ENCODE measurements around the gene LECT2.

The LECT2 gene

DNA sequence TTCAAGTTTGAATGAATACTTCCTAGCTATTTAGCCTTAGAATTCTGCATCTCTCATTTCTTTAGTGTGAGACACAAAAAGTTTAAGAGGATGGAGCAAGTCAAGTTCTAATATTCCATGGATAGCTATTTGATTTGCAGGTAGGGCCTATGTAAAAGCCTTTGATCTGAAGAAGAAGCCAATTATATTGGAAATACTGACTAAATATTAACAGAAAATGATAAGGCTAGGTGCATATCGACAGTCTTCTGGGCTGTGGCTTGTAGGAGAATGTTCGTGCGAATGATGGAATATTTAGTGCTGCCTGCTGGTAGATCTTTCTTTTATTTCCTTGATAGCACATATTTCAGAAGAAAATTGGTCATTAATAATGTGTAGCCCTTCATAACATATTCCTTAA is at the start of gene LECT2:
LECT2 (minus strand) TSS at position 85 of the 400 bp plus-strand sequence. CDS start 150 bp downstream, outside the sequence.
- ChIA-PET CTCF (no interaction called here), POLR2A (no interaction called here)
- TF ChIP-seq CTCF (IDR thresholded peaks at IDR 0.05; ENCODE audit: control extremely low read depth, extremely low read depth, low read depth, missing control alignments) = no peak
- no peak for DNase-seq (ENCODE audit: extremely low spot score)

- DNase-seq (ENCODE audit: extremely low spot score) = no peak
- ChIA-PET POLR2A (no interaction called here), CTCF (no interaction called here)
- no peak for TF ChIP-seq CTCF (IDR thresholded peaks at IDR 0.05; ENCODE audit: control extremely low read depth, extremely low read depth, low read depth, missing control alignments)
Observed at GRCh38 chr5:136004436-136004835, 49.7 kb upstream of the LECT2 start.

DNA sequence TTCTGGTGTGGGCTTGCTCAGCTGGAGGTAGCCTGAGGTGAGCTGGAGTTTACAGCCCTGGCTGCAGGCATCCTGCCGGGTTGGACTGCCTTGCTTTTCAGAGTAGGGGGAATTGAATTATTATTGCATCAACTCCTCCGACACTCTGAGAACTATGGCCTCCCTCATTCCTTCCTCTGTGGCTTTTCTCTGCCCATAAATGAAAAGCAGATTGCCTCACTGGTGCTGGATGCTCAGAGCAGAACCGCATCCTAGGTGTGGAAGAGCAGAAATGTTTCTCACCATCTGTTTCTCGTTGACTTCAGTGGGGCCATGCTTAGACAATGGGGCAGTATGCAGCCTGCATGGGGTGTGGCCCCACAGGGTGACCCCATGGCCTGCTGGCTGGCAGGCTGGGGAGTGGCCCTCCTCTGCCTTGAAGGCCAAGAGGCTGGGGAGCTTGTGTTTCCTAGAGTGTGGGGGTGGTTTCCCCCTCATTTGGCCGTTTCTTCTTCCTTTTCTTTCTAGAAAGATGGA is 46.7 kb upstream of the LECT2 start:
- ChIA-PET POLR2A (no interaction called here), CTCF (interaction anchor here (1.1 kb wide), 1 partner anchor 26 kb away, joined by 3 read pairs; no protein-coding TSS in a partner anchor)
- DNase-seq (ENCODE audit: extremely low spot score) = no peak
- TF ChIP-seq CTCF (IDR thresholded peaks at IDR 0.05; ENCODE audit: control extremely low read depth, extremely low read depth, low read depth, missing control alignments) = no peak

- TF ChIP-seq CTCF (IDR thresholded peaks at IDR 0.05; ENCODE audit: control extremely low read depth, extremely low read depth, low read depth, missing control alignments) = no peak
- CTCF ChIA-PET = interaction anchor here (1.1 kb wide), 1 partner anchor 26 kb away, joined by 3 read pairs; no protein-coding TSS in a partner anchor
- POLR2A ChIA-PET = no interaction called here
- DNase-seq (ENCODE audit: extremely low spot score) = no peak
Observed at GRCh38 chr5:136000932-136001331, 46.1 kb upstream of the LECT2 start.

- CTCF ChIA-PET = no interaction called here
- no peak for DNase-seq (ENCODE audit: extremely low spot score)
- no peak for TF ChIP-seq CTCF (IDR thresholded peaks at IDR 0.05; ENCODE audit: control extremely low read depth, extremely low read depth, low read depth, missing control alignments)
- POLR2A ChIA-PET = no interaction called here
Observed at GRCh38 chr5:136000147-136000546, 45.4 kb upstream of the LECT2 start.

- ChIA-PET CTCF (interaction anchor here (0.6 kb wide), 1 partner anchor 12 kb away, joined by 3 read pairs; no protein-coding TSS in a partner anchor), POLR2A (no interaction called here)
- no peak for TF ChIP-seq CTCF (IDR thresholded peaks at IDR 0.05; ENCODE audit: control extremely low read depth, extremely low read depth, low read depth, missing control alignments)
- DNase-seq (ENCODE audit: extremely low spot score) = no peak
Observed at GRCh38 chr5:135999406-136000139, 44.8 kb upstream of the LECT2 start.
